Measurements from ENCODE around the gene PRPF8.
"Not testable (repeated sequence)": the region's sequence is repeated elsewhere in the genome, so short reads cannot be mapped to it uniquely, and the experiment has no call there.

Gene PRPF8

DNA sequence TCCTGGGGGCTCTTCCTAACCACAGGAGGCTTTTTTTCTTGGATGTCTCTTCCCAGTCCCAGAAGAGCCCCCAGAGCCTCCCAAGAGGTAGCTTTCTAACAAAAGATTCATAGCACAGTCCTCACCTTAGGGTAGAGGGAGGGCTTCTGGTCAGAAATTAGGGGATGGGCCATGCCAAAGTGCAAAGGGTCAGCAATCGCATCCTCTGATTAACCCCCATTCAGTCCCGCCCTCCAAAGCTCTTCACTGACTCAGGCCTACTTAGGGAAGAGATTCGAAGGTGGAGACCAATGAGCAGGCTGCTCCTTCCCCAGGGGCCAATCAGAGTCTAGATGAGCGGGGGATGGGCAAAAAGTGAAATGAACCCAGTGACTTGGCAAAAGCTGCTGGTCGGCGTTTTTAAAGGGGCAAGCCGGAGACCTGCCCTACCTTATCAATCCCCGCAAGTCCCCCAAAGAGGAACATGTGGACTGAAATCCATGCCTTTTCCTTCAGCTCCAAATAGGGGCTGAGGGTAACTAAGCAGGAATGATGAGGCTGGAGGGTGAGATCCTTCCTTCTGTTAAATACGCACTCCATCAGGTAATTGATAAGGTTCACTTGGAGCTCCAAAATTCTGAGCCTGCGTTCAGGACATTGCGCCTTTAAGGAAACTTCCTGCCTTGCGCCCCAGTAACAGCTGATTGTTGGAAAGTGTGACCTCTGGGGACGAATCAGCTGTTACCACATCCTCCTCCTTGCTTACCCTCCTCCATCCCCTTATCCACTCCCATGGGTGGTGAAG lies 32.4 kb upstream of the PRPF8 start:
- in situ Hi-C loops (cut with HindIII; ENCODE audit: low sequenced_read_pairs): no loop called here

DNA sequence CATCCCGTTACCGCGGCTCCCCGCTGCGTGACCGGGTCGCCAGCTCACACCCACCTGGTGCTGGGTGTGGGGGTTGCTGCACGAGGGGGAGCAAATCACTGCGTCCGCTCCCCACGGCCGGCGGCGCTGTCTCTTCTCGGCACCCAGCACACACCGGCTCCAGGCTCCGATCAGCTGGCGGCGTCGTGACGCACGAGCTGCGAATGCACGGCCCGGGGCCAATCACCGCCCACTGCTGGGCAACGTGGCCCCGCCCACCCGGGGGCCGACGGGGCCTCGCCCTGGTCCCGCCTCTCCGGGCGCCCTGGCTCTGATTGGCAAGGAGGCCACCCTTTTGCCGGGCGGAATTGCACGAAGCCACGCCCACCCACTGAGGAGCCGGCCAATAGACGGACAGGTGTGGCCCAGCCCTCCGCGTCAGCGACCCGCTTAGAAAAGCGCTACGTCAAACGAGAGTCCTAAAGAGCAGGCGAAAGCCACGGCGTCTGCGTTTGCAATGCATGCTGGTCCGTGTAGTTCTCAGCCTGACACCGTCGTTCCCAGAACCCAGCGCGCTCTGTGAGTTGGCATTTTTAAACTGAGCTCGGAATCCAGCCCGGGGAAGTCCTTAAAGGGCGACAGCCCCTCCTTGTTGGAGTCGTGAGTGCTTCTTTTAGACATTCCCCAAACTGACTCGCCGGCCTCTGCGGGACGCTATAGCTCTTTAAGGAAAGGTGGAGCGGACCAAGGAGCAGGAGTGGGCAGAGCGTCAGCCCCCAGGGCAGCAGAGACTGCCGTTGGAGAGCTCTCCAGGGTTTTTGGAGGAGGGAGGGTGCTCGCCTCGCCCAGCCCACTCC lies 31.6 kb upstream of the PRPF8 start:
- in situ Hi-C loops (cut with HindIII; ENCODE audit: low sequenced_read_pairs): no loop called here

- in situ Hi-C loops (cut with HindIII; ENCODE audit: low sequenced_read_pairs): no loop called here
Measured at GRCh38 chr17:1715803-1716075, 31.1 kb upstream of the PRPF8 start.

DNA sequence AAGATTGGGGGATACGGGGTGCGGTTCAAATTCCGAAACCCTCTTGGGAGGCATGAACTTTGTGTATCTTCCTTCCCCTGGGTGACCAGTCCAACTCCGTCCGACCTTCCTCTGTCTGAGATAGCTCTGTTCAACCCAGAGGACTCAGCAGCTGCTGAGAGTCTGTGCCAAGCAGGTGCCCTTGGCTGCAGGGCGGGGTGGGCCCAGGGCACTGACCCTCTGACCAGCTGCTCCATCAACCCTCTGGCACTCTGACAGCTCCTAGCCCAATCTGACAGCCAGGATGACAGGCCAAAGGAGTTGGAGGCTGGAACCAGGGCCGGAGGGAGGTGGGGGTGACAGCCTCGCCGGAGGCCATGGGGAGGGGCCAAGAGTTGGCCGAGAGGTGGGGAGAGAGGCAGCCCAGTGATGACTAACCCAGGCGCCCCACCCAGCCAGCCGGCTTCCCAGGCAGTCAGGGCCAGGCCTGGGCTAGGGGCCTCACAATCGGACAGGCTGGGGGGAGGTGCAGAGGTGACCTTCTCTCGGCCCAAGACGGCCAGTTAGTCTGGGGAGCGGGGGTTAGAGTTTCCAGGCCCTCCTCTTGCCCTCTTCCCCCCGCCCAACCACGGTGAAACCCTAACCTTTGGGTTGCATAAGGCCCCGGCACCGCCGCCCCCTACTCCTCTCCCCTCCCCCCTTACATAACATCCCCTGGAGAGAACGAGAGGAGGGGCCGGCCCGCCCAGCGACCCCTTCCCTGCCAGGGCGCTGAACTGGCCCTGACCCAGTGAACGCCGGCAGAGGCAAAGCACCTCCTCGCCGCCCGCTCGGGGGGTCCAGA lies 30.5 kb upstream of the PRPF8 start:
- in situ Hi-C loops (cut with HindIII; ENCODE audit: low sequenced_read_pairs): no loop called here

DNA sequence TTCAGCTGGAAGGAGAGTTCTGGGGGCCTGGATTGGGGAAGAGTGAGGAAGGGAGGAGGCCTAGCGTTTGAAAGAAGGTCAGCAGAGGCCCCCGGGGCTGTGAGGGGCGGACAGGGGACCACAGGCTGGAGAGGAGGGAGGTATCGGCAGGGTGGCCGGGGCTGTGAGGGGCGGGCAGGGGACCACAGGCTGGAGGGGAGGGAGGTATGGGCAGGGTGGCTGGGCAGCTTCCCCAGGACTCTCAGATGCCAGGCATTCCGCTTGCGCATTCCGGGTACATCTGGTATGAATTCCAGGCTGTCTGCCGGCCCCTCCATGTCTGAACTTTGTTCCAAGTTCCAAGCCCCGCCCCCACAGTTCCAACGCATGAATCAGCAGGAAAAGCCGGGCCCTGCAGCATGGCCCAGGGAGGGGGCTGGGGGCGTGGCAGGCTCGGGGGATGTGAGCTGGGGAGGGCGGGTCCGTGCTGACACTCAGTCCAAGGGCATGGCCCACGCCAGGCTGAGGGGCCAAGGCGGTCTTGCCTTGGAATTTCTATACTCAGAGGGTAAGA lies 29.8 kb upstream of the PRPF8 start:
- in situ Hi-C loops (cut with HindIII; ENCODE audit: low sequenced_read_pairs): no loop called here

GRCh38 chr17:1713878-1714426 lies 29.3 kb upstream of the PRPF8 start:
- in situ Hi-C loops (cut with HindIII; ENCODE audit: low sequenced_read_pairs): no loop called here

DNA sequence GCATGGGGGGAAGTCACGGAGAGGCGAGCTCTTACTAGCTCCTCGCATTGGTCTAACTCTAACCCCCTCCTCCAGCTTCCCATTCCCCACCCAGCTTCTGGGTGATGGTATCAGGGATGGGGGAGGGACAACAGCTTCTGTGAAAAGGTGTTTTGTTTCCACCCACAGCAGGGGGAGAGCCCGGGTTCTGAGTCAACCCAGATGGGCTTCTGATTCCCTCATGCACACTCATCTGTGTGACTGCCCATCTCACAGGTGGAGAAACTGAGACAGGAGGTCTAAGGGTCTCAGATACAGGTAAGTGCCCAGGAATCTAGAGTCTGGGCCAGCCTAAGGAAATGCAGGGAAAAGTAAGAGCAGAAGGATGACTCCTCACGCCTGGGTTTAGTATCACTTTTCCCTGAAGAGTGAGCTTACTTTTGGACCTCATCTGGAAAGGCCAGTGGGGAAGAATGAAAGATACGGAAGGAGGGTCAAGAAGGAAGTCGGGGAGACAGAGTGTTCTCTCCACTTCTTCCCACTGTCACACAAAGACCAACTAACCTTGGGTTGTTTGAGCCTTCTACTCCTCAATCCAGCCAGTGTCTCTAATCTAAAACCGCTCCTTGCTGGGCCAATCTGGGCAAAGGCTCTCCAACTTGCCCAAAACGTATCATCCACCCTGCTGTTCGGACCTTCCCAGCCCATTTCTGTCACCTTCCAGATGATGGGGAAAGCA lies 28.7 kb upstream of the PRPF8 start:
- in situ Hi-C loops (cut with HindIII; ENCODE audit: low sequenced_read_pairs): no loop called here

GRCh38 chr17:1712271-1712670 lies 27.6 kb upstream of the PRPF8 start:
- in situ Hi-C loops (cut with HindIII; ENCODE audit: low sequenced_read_pairs): no loop called here

DNA sequence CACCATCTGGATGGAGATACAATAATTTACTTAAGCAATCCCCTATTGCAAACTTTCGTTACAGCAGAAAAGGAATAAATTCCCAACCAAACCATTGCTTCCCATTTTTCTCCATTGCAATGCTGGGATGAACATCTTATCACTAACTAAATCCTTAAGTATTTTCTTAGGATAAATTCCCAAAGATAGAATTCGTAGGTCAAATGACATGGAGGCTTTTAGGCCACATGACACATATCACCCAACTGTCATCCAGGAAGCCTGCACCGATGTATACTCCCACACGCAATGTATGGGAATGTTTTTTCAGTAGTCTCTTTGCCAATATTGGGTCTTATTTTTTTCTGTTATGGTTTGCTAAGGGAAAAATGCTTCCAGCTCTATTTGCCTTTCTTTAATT lies 27.1 kb upstream of the PRPF8 start:
- in situ Hi-C loops (cut with HindIII; ENCODE audit: low sequenced_read_pairs): no loop called here

GRCh38 chr17:1710807-1711553 lies 26.3 kb upstream of the PRPF8 start:
- in situ Hi-C loops (cut with HindIII; ENCODE audit: low sequenced_read_pairs): no loop called here

GRCh38 chr17:1709971-1710806 lies 25.5 kb upstream of the PRPF8 start, which contains the start of gene TLCD2:
Gene TLCD2 (minus strand): TSS chr17:1710377. CDS start chr17:1710242, 135 bp downstream.
- in situ Hi-C loops (cut with HindIII; ENCODE audit: low sequenced_read_pairs): no loop called here

GRCh38 chr17:1709403-1709951 lies 24.8 kb upstream of the PRPF8 start:
- in situ Hi-C loops (cut with HindIII; ENCODE audit: low sequenced_read_pairs): no loop called here

- in situ Hi-C loops (cut with HindIII; ENCODE audit: low sequenced_read_pairs): not testable (repeated sequence)
Measured at GRCh38 chr17:1708791-1709346, 24.2 kb upstream of the PRPF8 start.

DNA sequence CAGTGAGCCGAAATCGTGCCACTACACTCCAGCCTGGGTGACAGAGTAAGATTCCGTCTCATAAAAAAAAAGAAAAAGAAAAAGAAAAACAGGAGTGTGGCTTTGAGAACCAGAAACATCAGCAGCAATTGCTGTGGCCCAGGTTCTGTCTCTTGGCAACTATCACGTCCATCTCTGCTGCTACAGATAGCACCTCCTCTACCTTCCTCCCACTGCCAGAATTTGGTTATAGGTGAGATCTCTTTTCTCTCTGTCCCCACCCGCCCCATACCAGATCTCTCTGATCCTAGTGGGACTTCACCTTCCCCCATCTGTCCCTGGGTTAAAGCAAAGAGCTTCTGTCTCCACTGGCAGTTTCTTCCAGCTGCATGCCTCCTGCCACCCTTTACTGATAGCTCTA lies 22.4 kb upstream of the PRPF8 start:
- in situ Hi-C loops (cut with HindIII; ENCODE audit: low sequenced_read_pairs): no loop called here

- in situ Hi-C loops (cut with HindIII; ENCODE audit: low sequenced_read_pairs): no loop called here
Measured at GRCh38 chr17:1705004-1705403, 20.3 kb upstream of the PRPF8 start.

GRCh38 chr17:1703063-1703462 lies 18.4 kb upstream of the PRPF8 start:
- in situ Hi-C loops (cut with HindIII; ENCODE audit: low sequenced_read_pairs): no loop called here

- in situ Hi-C loops (cut with HindIII; ENCODE audit: low sequenced_read_pairs): not testable (repeated sequence)
Measured at GRCh38 chr17:1699891-1700290, 15.2 kb upstream of the PRPF8 start.

GRCh38 chr17:1697681-1698080 lies 13.0 kb upstream of the PRPF8 start:
- in situ Hi-C loops (cut with HindIII; ENCODE audit: low sequenced_read_pairs): no loop called here

Data from DLD1 (cell line).